ENCODE measurements around the gene KDM3B. TPM values are rescaled to one million over a fixed set of nuclear protein-coding genes. Genes with fewer than 3 reads are reported as not detected.

KDM3B gene
- total and polyA plus RNA-seq, 9 donors = 38.8 to 79.0 (median 70.1) TPM

- no peak for DNase-seq
- 33 to 46% (median 35%) methylated on average over 4 of the region's 4 CpGs for WGBS, 3 donors
- TF ChIP-seq POLR2A (IDR thresholded peaks at IDR 0.05) = no peak
- TF ChIP-seq CTCF (IDR thresholded peaks at IDR 0.05) = no peak
- no peak for TF ChIP-seq EP300 (IDR thresholded peaks at IDR 0.05)
- intact Hi-C loops (cut with DNase I) = no loop called here
- H3K27ac ChIP-seq = no peak overlapping the region
- no peaks in the 10 kb centered on the region for H3K9me3 ChIP-seq
- peaks cover 2% of the 10 kb centered on the region for H3K4me1 ChIP-seq (ENCODE audit: insufficient read depth)
- H3K4me3 ChIP-seq = no peak overlapping the region
- H3K36me3 ChIP-seq = no peaks in the 10 kb centered on the region
- H3K27me3 ChIP-seq = no peaks in the 10 kb centered on the region
These were observed 14.3 kb downstream of the KDM3B start for GRCh38 chr5:138366632-138367382.

GRCh38 chr5:138369261-138369660 is 16.8 kb downstream of the KDM3B start:
- TF ChIP-seq POLR2A (IDR thresholded peaks at IDR 0.05) (no peak), CTCF (IDR thresholded peaks at IDR 0.05) (no peak), EP300 (IDR thresholded peaks at IDR 0.05) (no peak)
- Histone ChIP-seq H3K4me1 (ENCODE audit: insufficient read depth) (peaks cover 2% of the 10 kb centered on the region), H3K9me3 (no peaks in the 10 kb centered on the region), H3K27ac (no peak overlapping the region), H3K27me3 (no peaks in the 10 kb centered on the region), H3K36me3 (no peaks in the 10 kb centered on the region), H3K4me3 (no peak overlapping the region)
- DNase-seq = no peak
- intact Hi-C loops (cut with DNase I) = no loop called here
- WGBS, 3 donors = 64 to 74% (median 68%) methylated on average over 5 of the region's 5 CpGs

GRCh38 chr5:138369706-138370105 is 17.2 kb downstream of the KDM3B start:
- no peak overlapping the region for H3K4me3 ChIP-seq
- no peak for DNase-seq
- no peak overlapping the region for H3K27ac ChIP-seq
- H3K36me3 ChIP-seq = no peaks in the 10 kb centered on the region
- TF ChIP-seq POLR2A (IDR thresholded peaks at IDR 0.05) (no peak), CTCF (IDR thresholded peaks at IDR 0.05) (no peak), EP300 (IDR thresholded peaks at IDR 0.05) (no peak)
- no peaks in the 10 kb centered on the region for H3K9me3 ChIP-seq
- WGBS, 3 donors = 82 to 89% (median 85%) methylated on average over 2 of the region's 2 CpGs
- H3K27me3 ChIP-seq = no peaks in the 10 kb centered on the region
- H3K4me1 ChIP-seq (ENCODE audit: insufficient read depth) = peaks cover 2% of the 10 kb centered on the region
- intact Hi-C loops (cut with DNase I) = no loop called here

- Histone ChIP-seq H3K27ac (no peak overlapping the region), H3K36me3 (no peaks in the 10 kb centered on the region), H3K4me1 (ENCODE audit: insufficient read depth) (peaks cover 2% of the 10 kb centered on the region), H3K27me3 (no peaks in the 10 kb centered on the region), H3K4me3 (no peak overlapping the region), H3K9me3 (no peaks in the 10 kb centered on the region)
- TF ChIP-seq POLR2A (IDR thresholded peaks at IDR 0.05) (no peak), EP300 (IDR thresholded peaks at IDR 0.05) (no peak), CTCF (IDR thresholded peaks at IDR 0.05) (no peak)
- DNase-seq = no peak
- intact Hi-C loops (cut with DNase I) = no loop called here
- 73 to 87% (median 77%) methylated on average over 3 of the region's 3 CpGs for WGBS, 3 donors
These were observed 18.1 kb downstream of the KDM3B start for GRCh38 chr5:138370537-138370936.

Measured in ovary (tissue), 9 donors.